ENCODE measurements around the gene WDR90.

DNA sequence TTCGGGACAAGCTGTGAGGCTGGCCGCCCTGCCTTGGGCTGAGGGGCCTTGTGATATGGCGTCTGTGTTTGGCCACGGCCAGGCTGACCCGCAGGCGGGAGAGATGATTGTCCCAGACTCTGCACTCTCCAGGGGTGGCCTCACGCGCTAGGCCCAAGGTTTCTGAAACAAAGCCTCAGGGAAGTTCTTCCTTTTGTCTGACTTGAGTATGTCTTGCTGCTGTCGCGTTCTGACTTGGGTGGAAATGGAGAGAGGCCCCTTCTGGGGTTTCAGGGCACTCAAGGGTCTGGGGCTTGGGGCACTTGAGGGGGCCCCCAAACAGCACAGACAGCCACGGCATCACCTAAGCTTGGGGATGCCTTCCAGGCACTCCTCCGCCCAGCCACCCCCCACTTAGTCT is 61.9 kb downstream of the WDR90 start:
- TF ChIP-seq, protein P1, sequence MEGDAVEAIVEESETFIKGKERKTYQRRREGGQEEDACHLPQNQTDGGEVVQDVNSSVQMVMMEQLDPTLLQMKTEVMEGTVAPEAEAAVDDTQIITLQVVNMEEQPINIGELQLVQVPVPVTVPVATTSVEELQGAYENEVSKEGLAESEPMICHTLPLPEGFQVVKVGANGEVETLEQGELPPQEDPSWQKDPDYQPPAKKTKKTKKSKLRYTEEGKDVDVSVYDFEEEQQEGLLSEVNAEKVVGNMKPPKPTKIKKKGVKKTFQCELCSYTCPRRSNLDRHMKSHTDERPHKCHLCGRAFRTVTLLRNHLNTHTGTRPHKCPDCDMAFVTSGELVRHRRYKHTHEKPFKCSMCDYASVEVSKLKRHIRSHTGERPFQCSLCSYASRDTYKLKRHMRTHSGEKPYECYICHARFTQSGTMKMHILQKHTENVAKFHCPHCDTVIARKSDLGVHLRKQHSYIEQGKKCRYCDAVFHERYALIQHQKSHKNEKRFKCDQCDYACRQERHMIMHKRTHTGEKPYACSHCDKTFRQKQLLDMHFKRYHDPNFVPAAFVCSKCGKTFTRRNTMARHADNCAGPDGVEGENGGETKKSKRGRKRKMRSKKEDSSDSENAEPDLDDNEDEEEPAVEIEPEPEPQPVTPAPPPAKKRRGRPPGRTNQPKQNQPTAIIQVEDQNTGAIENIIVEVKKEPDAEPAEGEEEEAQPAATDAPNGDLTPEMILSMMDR (IDR thresholded peaks at IDR 0.05), result no peak
- TF ChIP-seq POLR2A (IDR thresholded peaks at IDR 0.05), result no peak
